ENCODE results near the gene GALNT17. TPM values are rescaled to one million over a fixed set of nuclear protein-coding genes. Genes with fewer than 3 reads are reported as not detected.

The GALNT17 gene
- total and polyA plus RNA-seq, 2 experiments from 2014 or later = 2.3 to 4.6 TPM

- Histone ChIP-seq H3K9me3 (ENCODE audit: low read depth) (no peaks in the 10 kb centered on the region), H3K27me3 (no peaks in the 10 kb centered on the region), H3K27ac (no peak overlapping the region), H3K4me1 (ENCODE audit: low read depth) (no peaks in the 10 kb centered on the region), H3K36me3 (no peaks in the 10 kb centered on the region), H3K4me3 (no peak overlapping the region)
- DNase-seq (ENCODE audit: low read depth in 1 of 2, low spot score in 1 of 2) = no peak
- TF ChIP-seq CTCF (IDR thresholded peaks at IDR 0.05; ENCODE audit: low read depth, low read length) = no peak
These were observed 513.9 kb downstream of the GALNT17 start for GRCh38 chr7:71645836-71646235.

GRCh38 chr7:71649812-71650211 is 517.9 kb downstream of the GALNT17 start:
- Histone ChIP-seq H3K4me3 (no peak overlapping the region), H3K27me3 (no peaks in the 10 kb centered on the region), H3K27ac (no peak overlapping the region), H3K36me3 (no peaks in the 10 kb centered on the region), H3K9me3 (ENCODE audit: low read depth) (no peaks in the 10 kb centered on the region), H3K4me1 (ENCODE audit: low read depth) (no peaks in the 10 kb centered on the region)
- TF ChIP-seq CTCF (IDR thresholded peaks at IDR 0.05; ENCODE audit: low read depth, low read length) = no peak
- no peak for DNase-seq (ENCODE audit: low read depth in 1 of 2, low spot score in 1 of 2)

- Histone ChIP-seq H3K4me1 (ENCODE audit: low read depth) (no peaks in the 10 kb centered on the region), H3K4me3 (no peak overlapping the region), H3K27ac (no peak overlapping the region), H3K9me3 (ENCODE audit: low read depth) (no peaks in the 10 kb centered on the region), H3K27me3 (no peaks in the 10 kb centered on the region), H3K36me3 (no peaks in the 10 kb centered on the region)
- no peak for DNase-seq (ENCODE audit: low read depth in 1 of 2, low spot score in 1 of 2)
- TF ChIP-seq CTCF (IDR thresholded peaks at IDR 0.05; ENCODE audit: low read depth, low read length) = no peak
These were observed 518.9 kb downstream of the GALNT17 start for GRCh38 chr7:71650653-71651337.

GRCh38 chr7:71652510-71652909 is 520.6 kb downstream of the GALNT17 start:
- H3K9me3 ChIP-seq (ENCODE audit: low read depth) = no peaks in the 10 kb centered on the region
- TF ChIP-seq CTCF (IDR thresholded peaks at IDR 0.05; ENCODE audit: low read depth, low read length) = no peak
- H3K27me3 ChIP-seq = no peaks in the 10 kb centered on the region
- no peak overlapping the region for H3K4me3 ChIP-seq
- H3K27ac ChIP-seq = no peak overlapping the region
- no peaks in the 10 kb centered on the region for H3K36me3 ChIP-seq
- no peak for DNase-seq (ENCODE audit: low read depth in 1 of 2, low spot score in 1 of 2)
- no peaks in the 10 kb centered on the region for H3K4me1 ChIP-seq (ENCODE audit: low read depth)

GRCh38 chr7:71657386-71657785 is 525.4 kb downstream of the GALNT17 start:
- Histone ChIP-seq H3K27ac (no peak overlapping the region), H3K4me3 (no peak overlapping the region), H3K9me3 (ENCODE audit: low read depth) (no peaks in the 10 kb centered on the region), H3K27me3 (no peaks in the 10 kb centered on the region), H3K36me3 (no peaks in the 10 kb centered on the region), H3K4me1 (ENCODE audit: low read depth) (no peaks in the 10 kb centered on the region)
- DNase-seq (ENCODE audit: low read depth in 1 of 2, low spot score in 1 of 2) = no peak
- TF ChIP-seq CTCF (IDR thresholded peaks at IDR 0.05; ENCODE audit: low read depth, low read length) = no peak
